Measurements from ENCODE around the gene TNNI3.
"Not testable (repeated sequence)": the region's sequence is repeated elsewhere in the genome, so short reads cannot be mapped to it uniquely, and the experiment has no call there.

The TNNI3 gene

GRCh38 chr19:55172741-55173140 is 15.2 kb upstream of the TNNI3 start:
- DNase-seq = peak; percentile 88

- not testable (repeated sequence) for DNase-seq
Measured at GRCh38 chr19:55172318-55172717, 14.8 kb upstream of the TNNI3 start.

GRCh38 chr19:55171440-55171839 is 13.9 kb upstream of the TNNI3 start:
- DNase-seq = no peak

- DNase-seq = no peak
Measured at GRCh38 chr19:55169136-55169535, 11.6 kb upstream of the TNNI3 start.

- peak; percentile 98 for DNase-seq
Measured at GRCh38 chr19:55166530-55167268, 9.2 kb upstream of the TNNI3 start, which contains the start of gene DNAAF3. Gene DNAAF3 (minus strand): TSS chr19:55166613. CDS start chr19:55166413, 200 bp downstream.

- peak; percentile 83 for DNase-seq
Measured at GRCh38 chr19:55165952-55166529, 8.5 kb upstream of the TNNI3 start.

- no peak for DNase-seq
Measured at GRCh38 chr19:55161571-55162322, 4.2 kb upstream of the TNNI3 start.

- DNase-seq = no peak
Measured at GRCh38 chr19:55160986-55161365, 3.4 kb upstream of the TNNI3 start.

- DNase-seq = peak; percentile 80
Measured at GRCh38 chr19:55160128-55160985, 2.8 kb upstream of the TNNI3 start.

- DNase-seq = peak; percentile 48
Measured at GRCh38 chr19:55158848-55159749, 1.6 kb upstream of the TNNI3 start.

GRCh38 chr19:55158423-55158822 is 891 bp upstream of the TNNI3 start:
- no peak for DNase-seq

- DNase-seq = peak; percentile 43
Measured at GRCh38 chr19:55156202-55157063, 1.1 kb downstream of the TNNI3 start.

- not testable (repeated sequence) for DNase-seq
Measured at GRCh38 chr19:55155784-55156183, 1.7 kb downstream of the TNNI3 start.

GRCh38 chr19:55153652-55154264 is 3.8 kb downstream of the TNNI3 start:
- no peak for DNase-seq

GRCh38 chr19:55152017-55152416 is 5.5 kb downstream of the TNNI3 start:
- DNase-seq = no peak

- peak; percentile 26 for DNase-seq
Measured at GRCh38 chr19:55149078-55150003, 8.2 kb downstream of the TNNI3 start, which contains the start of gene TNNT1. Gene TNNT1 (minus strand): TSS chr19:55149206. CDS start chr19:55147157, 2,049 bp downstream.

GRCh38 chr19:55147545-55148251 is 9.8 kb downstream of the TNNI3 start:
- DNase-seq = no peak

GRCh38 chr19:55146705-55147273 is 10.7 kb downstream of the TNNI3 start:
- DNase-seq = no peak

Data from fibroblast of skin of back (primary cell).